HepG2 (cell line): ENCODE data around the gene PRR30. TPM values are rescaled to one million over a fixed set of nuclear protein-coding genes. Genes with fewer than 3 reads are reported as not detected.

ENCODE experiments used
- BCL6 ChIP-seq: IDR thresholded peaks from 2 replicates; pipeline ENCODE4 v1.6.1; 2016; ENCODE audit warnings: missing genetic modification reagents, missing compliant biosample characterization
- CSRNP1 ChIP-seq: sonication (generic); formaldehyde crosslinking; IDR thresholded peaks from 2 replicates; pipeline ENCODE4 v1.8.1; 2023; ENCODE audit warnings: mild to moderate bottlenecking, missing genetic modification reagents
- FOXA3 ChIP-seq: IDR thresholded peaks from 2 replicates; pipeline ENCODE4 v1.6.1; 2016; ENCODE audit warnings: missing genetic modification reagents, missing compliant biosample characterization
- FOXK1 ChIP-seq: sonication (generic); formaldehyde crosslinking; IDR thresholded peaks from 2 replicates; pipeline ENCODE4 v1.4.0; 2020; ENCODE audit warnings: low read depth, missing genetic modification reagents, borderline replicate concordance
- IRX3 ChIP-seq: sonication (generic); formaldehyde crosslinking; IDR thresholded peaks from 2 replicates; pipeline ENCODE4 v1.8.1; 2023; ENCODE audit warnings: mild to moderate bottlenecking, low read depth, missing genetic modification reagents, borderline replicate concordance
- MIXL1 ChIP-seq: IDR thresholded peaks from 2 replicates; pipeline ENCODE4 v1.6.1; 2016
- SNAPC2 ChIP-seq: sonication (generic); formaldehyde crosslinking; IDR thresholded peaks from 2 replicates; pipeline ENCODE4 v1.8.1; 2022; ENCODE audit warnings: mild to moderate bottlenecking, missing genetic modification reagents
- SUZ12 ChIP-seq: fragments of 150-350 bp; IDR thresholded peaks from 2 replicates; pipeline ENCODE4 v1.6.1; 2014; ENCODE audit warnings: low read depth, low read length
- ZNF138 ChIP-seq: sonication (generic); formaldehyde crosslinking; IDR thresholded peaks from 2 replicates; pipeline ENCODE4 v1.5.0; 2020; ENCODE audit warnings: mild to moderate bottlenecking, low read depth, missing genetic modification reagents
- ZNF766 ChIP-seq: sonication (generic); formaldehyde crosslinking; IDR thresholded peaks from 2 replicates; pipeline ENCODE4 v1.5.0; 2020; ENCODE audit warnings: missing genetic modification reagents, borderline replicate concordance
- polyA plus RNA-seq, 8 experiments: library from polyadenylated mRNA; depleted of rRNA in 3 of 8; stranded (reverse) in 7 of 8; unstranded in 1 of 8; fragments of >200 nt; fragmentation: Illumina TruSeq in 4 of 8; extraction: Trizol in 4 of 8; gene quantifications; 2 replicates each; pipeline versions ENCODE4 v1.2.1 to v1.2.3, GENCODE V29; 2011 to 2016; ENCODE audit warnings: low read depth in 4 of 8, missing spikeins in 1 of 8, mixed read lengths in 1 of 8; ENCODE audit not compliant: insufficient read depth in 1 of 8
- total RNA-seq, 5 experiments: library from RNA; depleted of rRNA; stranded (reverse); fragments of >200 nt; fragmentation: Illumina TruSeq; extraction: Trizol; gene quantifications; 2 replicates each; pipeline ENCODE4 v1.2.3, GENCODE V29; 2016; ENCODE audit warnings: low read depth in 1 of 5
- TF ChIP-seq, protein P1 (sequence below), 2 experiments: sonication (generic) in 1 of 2; formaldehyde crosslinking in 1 of 2; IDR thresholded peaks; 2 replicates each; pipeline versions ENCODE4 v1.6.1 to v1.9.0; 2014 to 2022; ENCODE audit warnings: antibody characterized with exemption in 1 of 2, borderline replicate concordance in 1 of 2, inconsistent platforms in 1 of 2, low read depth in 1 of 2, missing genetic modification reagents in 1 of 2
- TF ChIP-seq, protein P2 (sequence below): sonication (generic); formaldehyde crosslinking; IDR thresholded peaks from 2 replicates; pipeline ENCODE4 v1.4.0; 2020; ENCODE audit warnings: missing genetic modification reagents
- TF ChIP-seq, protein P3 (sequence below): sonication (generic); formaldehyde crosslinking; IDR thresholded peaks from 2 replicates; pipeline ENCODE4 v1.5.1; 2020; ENCODE audit warnings: mild to moderate bottlenecking, moderate library complexity, missing genetic modification reagents

The PRR30 gene
- total and polyA plus RNA-seq, 2 of the 13 experiments (the other 11 are each of a cell fraction or from before 2014, with no cell fraction given), result not detected

GRCh38 chr2:27177441-27178351 lies 38.5 kb upstream of the PRR30 start (continued):
- TF ChIP-seq, protein P1, sequence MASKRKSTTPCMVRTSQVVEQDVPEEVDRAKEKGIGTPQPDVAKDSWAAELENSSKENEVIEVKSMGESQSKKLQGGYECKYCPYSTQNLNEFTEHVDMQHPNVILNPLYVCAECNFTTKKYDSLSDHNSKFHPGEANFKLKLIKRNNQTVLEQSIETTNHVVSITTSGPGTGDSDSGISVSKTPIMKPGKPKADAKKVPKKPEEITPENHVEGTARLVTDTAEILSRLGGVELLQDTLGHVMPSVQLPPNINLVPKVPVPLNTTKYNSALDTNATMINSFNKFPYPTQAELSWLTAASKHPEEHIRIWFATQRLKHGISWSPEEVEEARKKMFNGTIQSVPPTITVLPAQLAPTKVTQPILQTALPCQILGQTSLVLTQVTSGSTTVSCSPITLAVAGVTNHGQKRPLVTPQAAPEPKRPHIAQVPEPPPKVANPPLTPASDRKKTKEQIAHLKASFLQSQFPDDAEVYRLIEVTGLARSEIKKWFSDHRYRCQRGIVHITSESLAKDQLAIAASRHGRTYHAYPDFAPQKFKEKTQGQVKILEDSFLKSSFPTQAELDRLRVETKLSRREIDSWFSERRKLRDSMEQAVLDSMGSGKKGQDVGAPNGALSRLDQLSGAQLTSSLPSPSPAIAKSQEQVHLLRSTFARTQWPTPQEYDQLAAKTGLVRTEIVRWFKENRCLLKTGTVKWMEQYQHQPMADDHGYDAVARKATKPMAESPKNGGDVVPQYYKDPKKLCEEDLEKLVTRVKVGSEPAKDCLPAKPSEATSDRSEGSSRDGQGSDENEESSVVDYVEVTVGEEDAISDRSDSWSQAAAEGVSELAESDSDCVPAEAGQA (IDR thresholded peaks at IDR 0.05; ENCODE audit: low read depth), result no peak; the same call in none of the 2 replicates
- TF ChIP-seq, protein P1 (CRISPR knock-in tag; IDR thresholded peaks at IDR 0.05; ENCODE audit: borderline replicate concordance), result peak; percentile 39; the same call in 1 of the 2 replicates
- TF ChIP-seq ZNF138 (CRISPR knock-in tag) (peak; percentile 68; the same call in 1 of the 2 replicates), IRX3 (CRISPR knock-in tag) (no peak), MIXL1 (peak; percentile 96), FOXK1 (CRISPR knock-in tag) (peak; percentile 69), ZNF766 (CRISPR knock-in tag) (peak; percentile 25; the same call in 1 of the 2 replicates), SUZ12 (no peak), CSRNP1 (CRISPR knock-in tag) (peak; percentile 80; the same call in 1 of the 2 replicates), BCL6 (peak; percentile 79), FOXA3 (CRISPR knock-in tag) (peak; percentile 92), SNAPC2 (CRISPR knock-in tag) (peak; percentile 73; the same call in 1 of the 2 replicates)
- TF ChIP-seq, protein P2, sequence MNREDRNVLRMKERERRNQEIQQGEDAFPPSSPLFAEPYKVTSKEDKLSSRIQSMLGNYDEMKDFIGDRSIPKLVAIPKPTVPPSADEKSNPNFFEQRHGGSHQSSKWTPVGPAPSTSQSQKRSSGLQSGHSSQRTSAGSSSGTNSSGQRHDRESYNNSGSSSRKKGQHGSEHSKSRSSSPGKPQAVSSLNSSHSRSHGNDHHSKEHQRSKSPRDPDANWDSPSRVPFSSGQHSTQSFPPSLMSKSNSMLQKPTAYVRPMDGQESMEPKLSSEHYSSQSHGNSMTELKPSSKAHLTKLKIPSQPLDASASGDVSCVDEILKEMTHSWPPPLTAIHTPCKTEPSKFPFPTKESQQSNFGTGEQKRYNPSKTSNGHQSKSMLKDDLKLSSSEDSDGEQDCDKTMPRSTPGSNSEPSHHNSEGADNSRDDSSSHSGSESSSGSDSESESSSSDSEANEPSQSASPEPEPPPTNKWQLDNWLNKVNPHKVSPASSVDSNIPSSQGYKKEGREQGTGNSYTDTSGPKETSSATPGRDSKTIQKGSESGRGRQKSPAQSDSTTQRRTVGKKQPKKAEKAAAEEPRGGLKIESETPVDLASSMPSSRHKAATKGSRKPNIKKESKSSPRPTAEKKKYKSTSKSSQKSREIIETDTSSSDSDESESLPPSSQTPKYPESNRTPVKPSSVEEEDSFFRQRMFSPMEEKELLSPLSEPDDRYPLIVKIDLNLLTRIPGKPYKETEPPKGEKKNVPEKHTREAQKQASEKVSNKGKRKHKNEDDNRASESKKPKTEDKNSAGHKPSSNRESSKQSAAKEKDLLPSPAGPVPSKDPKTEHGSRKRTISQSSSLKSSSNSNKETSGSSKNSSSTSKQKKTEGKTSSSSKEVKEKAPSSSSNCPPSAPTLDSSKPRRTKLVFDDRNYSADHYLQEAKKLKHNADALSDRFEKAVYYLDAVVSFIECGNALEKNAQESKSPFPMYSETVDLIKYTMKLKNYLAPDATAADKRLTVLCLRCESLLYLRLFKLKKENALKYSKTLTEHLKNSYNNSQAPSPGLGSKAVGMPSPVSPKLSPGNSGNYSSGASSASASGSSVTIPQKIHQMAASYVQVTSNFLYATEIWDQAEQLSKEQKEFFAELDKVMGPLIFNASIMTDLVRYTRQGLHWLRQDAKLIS, result 0 out of 2 replicates have a peak, but pooled peaks have one; percentile 50
- TF ChIP-seq, protein P3, sequence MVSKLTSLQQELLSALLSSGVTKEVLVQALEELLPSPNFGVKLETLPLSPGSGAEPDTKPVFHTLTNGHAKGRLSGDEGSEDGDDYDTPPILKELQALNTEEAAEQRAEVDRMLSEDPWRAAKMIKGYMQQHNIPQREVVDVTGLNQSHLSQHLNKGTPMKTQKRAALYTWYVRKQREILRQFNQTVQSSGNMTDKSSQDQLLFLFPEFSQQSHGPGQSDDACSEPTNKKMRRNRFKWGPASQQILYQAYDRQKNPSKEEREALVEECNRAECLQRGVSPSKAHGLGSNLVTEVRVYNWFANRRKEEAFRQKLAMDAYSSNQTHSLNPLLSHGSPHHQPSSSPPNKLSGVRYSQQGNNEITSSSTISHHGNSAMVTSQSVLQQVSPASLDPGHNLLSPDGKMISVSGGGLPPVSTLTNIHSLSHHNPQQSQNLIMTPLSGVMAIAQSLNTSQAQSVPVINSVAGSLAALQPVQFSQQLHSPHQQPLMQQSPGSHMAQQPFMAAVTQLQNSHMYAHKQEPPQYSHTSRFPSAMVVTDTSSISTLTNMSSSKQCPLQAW (CRISPR knock-in tag), result peak; percentile 73
